ENCODE results near the gene OLFML2A. TPM values are rescaled to one million over a fixed set of nuclear protein-coding genes. Genes with fewer than 3 reads are reported as not detected.
A peak's percentile ranks its signal among the peaks of the same experiment; 100 is the strongest.

Gene OLFML2A
- total RNA-seq, 6 donors from 2014 or later, result 4.2 to 35.6 (median 12.2) TPM

DNA sequence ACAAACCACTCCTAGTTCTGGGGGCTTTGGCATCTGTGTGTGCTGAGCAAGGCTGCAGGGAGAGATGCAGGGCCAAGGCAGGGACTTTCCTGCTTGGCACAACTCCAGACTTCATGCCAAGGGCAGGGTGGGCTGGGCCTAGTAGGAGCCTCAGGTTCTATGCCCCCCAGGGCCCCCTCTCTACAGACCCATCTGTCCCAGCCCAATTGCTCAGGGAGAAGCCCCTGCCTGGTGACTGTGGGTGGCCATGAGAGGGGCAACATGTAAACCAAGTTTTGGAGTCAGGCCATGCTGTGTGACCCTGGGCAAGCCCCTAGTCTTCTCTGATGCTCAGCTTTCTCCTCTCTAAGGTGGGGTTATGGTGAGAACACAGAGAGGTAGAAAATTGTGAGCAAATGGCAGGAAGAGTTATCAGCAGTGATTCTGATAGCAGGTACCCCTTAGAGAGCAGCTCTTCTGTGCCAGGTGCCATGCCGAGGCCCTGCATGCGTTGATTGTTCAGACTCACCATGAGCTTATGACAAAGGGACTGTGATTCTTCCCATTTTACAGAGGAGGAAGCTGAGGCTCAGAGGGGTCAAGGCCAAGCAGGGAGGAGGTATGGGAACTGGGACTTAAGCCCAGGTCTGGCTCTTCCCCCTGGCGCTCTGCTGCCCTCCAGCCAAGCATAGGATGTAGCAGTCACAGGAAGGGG lies 5.2 kb downstream of the OLFML2A start:
- DNase-seq (peak in 1 of 2 donors; percentile 8), ATAC-seq (ENCODE audit: low FRiP score in 2 of 2) (no peak)
- Histone ChIP-seq H3K4me1 (peaks cover 8 to 49% (median 36%) of the 10 kb centered on the region in 4 donors), H3K27ac (peak overlapping the region in 3 of 4 donors; percentile 46 to 83 (median 69)), H3K4me3 (no peak overlapping the region), H3K9me3 (no peaks in the 10 kb centered on the region), H3K36me3 (no peaks in the 10 kb centered on the region), H3K27me3 (peaks cover 0 to 4% (median 1%) of the 10 kb centered on the region in 4 donors)
- TF ChIP-seq POLR2AphosphoS5 (IDR thresholded peaks at IDR 0.05) (no peak), EP300 (IDR thresholded peaks at IDR 0.05) (no peak), POLR2A (IDR thresholded peaks at IDR 0.05) (no peak)
- TF ChIP-seq, protein P1, sequence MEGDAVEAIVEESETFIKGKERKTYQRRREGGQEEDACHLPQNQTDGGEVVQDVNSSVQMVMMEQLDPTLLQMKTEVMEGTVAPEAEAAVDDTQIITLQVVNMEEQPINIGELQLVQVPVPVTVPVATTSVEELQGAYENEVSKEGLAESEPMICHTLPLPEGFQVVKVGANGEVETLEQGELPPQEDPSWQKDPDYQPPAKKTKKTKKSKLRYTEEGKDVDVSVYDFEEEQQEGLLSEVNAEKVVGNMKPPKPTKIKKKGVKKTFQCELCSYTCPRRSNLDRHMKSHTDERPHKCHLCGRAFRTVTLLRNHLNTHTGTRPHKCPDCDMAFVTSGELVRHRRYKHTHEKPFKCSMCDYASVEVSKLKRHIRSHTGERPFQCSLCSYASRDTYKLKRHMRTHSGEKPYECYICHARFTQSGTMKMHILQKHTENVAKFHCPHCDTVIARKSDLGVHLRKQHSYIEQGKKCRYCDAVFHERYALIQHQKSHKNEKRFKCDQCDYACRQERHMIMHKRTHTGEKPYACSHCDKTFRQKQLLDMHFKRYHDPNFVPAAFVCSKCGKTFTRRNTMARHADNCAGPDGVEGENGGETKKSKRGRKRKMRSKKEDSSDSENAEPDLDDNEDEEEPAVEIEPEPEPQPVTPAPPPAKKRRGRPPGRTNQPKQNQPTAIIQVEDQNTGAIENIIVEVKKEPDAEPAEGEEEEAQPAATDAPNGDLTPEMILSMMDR (IDR thresholded peaks at IDR 0.05), result no peak
- WGBS, 2 donors, result 68 to 69% methylated on average over 2 to 3 of the region's 3 CpGs

DNA sequence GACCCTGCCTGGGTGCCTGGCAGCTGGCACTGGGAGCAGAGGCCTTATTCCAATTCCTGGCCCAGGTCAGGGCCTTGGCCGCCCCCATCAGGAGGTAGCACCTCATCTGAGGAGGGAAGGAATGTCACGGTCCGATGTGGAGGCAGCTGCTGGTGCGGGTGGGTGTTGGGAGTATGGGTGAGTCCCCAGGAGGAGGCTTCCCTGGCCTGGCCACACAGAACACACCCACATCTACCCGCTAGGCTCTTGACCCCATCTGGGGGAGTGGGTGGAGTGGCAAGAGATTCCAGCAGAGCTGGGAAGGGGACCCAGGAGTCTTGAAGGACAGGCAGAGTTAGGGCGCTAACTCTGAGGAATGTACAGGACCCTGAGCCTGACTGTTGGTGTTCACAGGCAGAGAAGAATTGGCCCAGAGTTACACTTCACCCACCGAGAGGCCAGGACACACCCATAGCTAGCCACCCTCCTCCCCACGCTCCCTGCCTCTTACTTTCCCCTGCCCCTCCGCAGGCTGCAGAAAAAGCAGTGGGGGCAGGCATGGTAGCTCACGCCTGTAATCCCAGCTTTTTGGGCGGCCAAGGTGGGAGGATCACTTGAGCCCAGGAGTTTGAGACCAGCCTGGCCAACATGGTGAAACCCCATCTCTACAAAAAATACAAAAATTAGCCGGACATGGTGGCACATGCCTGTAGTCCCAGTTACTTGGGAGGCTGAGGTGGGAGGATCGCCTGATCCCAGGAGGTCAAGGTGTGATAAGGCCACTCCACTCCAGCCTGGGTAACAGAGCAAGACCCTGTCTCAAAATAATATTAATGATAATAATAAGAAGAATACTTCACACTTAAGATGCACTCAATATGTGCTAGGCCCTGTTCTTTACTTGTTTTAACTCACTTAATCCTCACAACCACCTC lies 6.0 kb downstream of the OLFML2A start:
- peaks cover 8 to 49% (median 29%) of the 10 kb centered on the region in 4 donors for H3K4me1 ChIP-seq
- no peaks in the 10 kb centered on the region for H3K27me3 ChIP-seq
- peaks cover 0 to 4% (median 0%) of the 10 kb centered on the region in 4 donors for H3K36me3 ChIP-seq
- WGBS, 2 donors, result 78 to 90% methylated on average over 6 to 13 of the region's 13 CpGs
- DNase-seq (peak in 1 of 2 donors; percentile 17), ATAC-seq (ENCODE audit: low FRiP score in 2 of 2) (no peak)
- no peaks in the 10 kb centered on the region for H3K9me3 ChIP-seq
- no peak overlapping the region for H3K4me3 ChIP-seq
- no peak for TF ChIP-seq POLR2AphosphoS5 (IDR thresholded peaks at IDR 0.05)
- TF ChIP-seq EP300 (IDR thresholded peaks at IDR 0.05), result no peak
- TF ChIP-seq, protein P1 (IDR thresholded peaks at IDR 0.05), result no peak
- no peak for TF ChIP-seq POLR2A (IDR thresholded peaks at IDR 0.05)
- H3K27ac ChIP-seq, result peak overlapping the region in 3 of 4 donors; percentile 46 to 83 (median 69)

DNA sequence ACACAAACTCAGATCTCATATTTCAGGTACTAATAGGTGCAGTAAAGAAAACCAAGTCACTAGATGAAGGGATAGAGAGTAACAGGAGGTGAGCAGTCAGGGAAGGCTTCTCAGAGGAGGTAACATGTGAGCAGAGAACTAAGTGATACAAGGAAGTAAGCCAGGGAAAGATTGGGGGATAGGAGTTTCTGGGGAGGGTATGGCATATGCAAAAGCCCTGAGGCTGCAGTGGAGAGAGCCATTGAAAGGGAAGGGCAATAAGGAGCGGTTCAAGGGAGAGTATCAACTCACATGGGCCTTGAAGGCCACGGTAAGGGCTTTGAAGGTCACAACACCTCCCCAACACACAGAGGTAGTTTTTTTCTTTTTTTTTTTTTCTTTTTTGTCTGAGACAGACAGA lies 6.9 kb downstream of the OLFML2A start:
- peaks cover 0 to 4% (median 0%) of the 10 kb centered on the region in 4 donors for H3K36me3 ChIP-seq
- WGBS, 2 donors, result 91 to 93% methylated on average over 2 of the region's 2 CpGs
- DNase-seq, result no peak
- no peak for ATAC-seq (ENCODE audit: low FRiP score in 2 of 2)
- H3K4me1 ChIP-seq, result peaks cover 8 to 49% (median 28%) of the 10 kb centered on the region in 4 donors
- peak overlapping the region; percentile 10 to 83 (median 58) for H3K27ac ChIP-seq
- H3K27me3 ChIP-seq, result no peaks in the 10 kb centered on the region
- TF ChIP-seq, protein P1 (IDR thresholded peaks at IDR 0.05), result no peak
- no peak for TF ChIP-seq POLR2AphosphoS5 (IDR thresholded peaks at IDR 0.05)
- no peak for TF ChIP-seq POLR2A (IDR thresholded peaks at IDR 0.05)
- TF ChIP-seq EP300 (IDR thresholded peaks at IDR 0.05), result no peak
- no peaks in the 10 kb centered on the region for H3K9me3 ChIP-seq
- H3K4me3 ChIP-seq, result no peak overlapping the region

DNA sequence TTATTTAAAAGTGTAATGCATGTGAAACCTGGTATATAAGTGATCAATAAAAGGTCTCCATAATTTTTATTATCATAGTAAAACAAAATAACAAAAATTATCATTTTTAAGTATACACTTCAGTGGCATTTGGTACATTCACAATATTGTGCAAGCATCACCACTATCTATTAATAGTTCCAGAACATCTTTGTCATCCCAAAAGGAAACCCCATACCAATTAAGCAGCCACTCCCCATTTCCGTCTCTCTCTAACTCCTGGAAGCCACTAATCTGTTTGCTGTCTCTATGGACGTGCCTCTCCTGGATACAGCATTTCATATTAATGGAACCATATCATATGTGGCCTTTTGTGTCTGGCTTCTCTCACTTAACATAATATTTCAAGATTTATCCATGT lies 7.6 kb downstream of the OLFML2A start:
- 19 to 39% methylated on average over 2 of the region's 2 CpGs for WGBS, 2 donors
- H3K4me3 ChIP-seq, result no peak overlapping the region
- H3K27me3 ChIP-seq, result no peaks in the 10 kb centered on the region
- ATAC-seq (ENCODE audit: low FRiP score in 2 of 2) (peak in 1 of 2 donors; percentile 74), DNase-seq (peak in 1 of 2 donors; percentile 12)
- H3K9me3 ChIP-seq, result no peaks in the 10 kb centered on the region
- TF ChIP-seq, protein P1 (IDR thresholded peaks at IDR 0.05), result no peak
- TF ChIP-seq EP300 (IDR thresholded peaks at IDR 0.05), result peak in 1 of 4 donors; percentile 4
- peaks cover 0 to 4% (median 0%) of the 10 kb centered on the region in 4 donors for H3K36me3 ChIP-seq
- H3K27ac ChIP-seq, result peak overlapping the region in 3 of 4 donors; percentile 42 to 83 (median 74)
- H3K4me1 ChIP-seq, result peaks cover 8 to 42% (median 25%) of the 10 kb centered on the region in 4 donors

Data from upper lobe of left lung (tissue), 6 donors.